SK-N-MC (cell line): ENCODE results near the gene STRADA.

ENCODE experiments used
- EZH2 ChIP-seq: fragments of 200-600 bp; sonication (generic); IDR thresholded peaks from one replicate; pipeline ENCODE4 v1.6.1; 2017; ENCODE audit warnings: antibody characterized with exemption
- FOXP2 ChIP-seq: optimal IDR thresholded peaks from 2 replicates; pipeline ENCODE3; 2011; ENCODE audit warnings: mild to moderate bottlenecking, moderate library complexity; ENCODE audit not compliant: insufficient read depth; ENCODE audit errors: extremely low read length, control extremely low read depth
- POLR2AphosphoS5 ChIP-seq: IDR thresholded peaks from 2 replicates; pipeline ENCODE4 v1.6.1; 2012; ENCODE audit warnings: mild to moderate bottlenecking, low read depth, low read length, borderline replicate concordance

DNA sequence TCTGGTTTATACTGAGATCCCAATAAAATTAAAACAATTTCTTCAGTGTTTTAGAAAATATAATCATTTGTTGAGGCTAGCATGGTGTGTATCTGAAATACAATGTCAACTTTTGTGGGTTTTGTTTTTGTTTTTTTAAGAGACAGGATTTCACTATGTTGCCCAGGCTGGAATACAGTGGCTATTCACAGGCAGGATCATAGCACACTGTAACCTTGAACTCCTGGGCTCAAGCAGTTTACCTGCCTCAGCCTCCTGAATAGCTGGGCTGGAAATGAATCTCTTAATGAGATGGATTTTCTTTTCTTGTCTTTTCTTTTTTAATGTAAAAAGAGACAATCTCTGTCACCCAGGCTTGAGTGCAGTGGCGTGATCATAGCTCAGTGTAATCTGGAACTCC, 44.5 kb upstream of the STRADA start:
- TF ChIP-seq EZH2 (no peak), POLR2AphosphoS5 (no peak), FOXP2 (no peak)
